ENCODE measurements around the gene ARFGAP1.
"Not testable (repeated sequence)": the region's sequence is repeated elsewhere in the genome, so short reads cannot be mapped to it uniquely, and the experiment has no call there.

The ARFGAP1 gene

GRCh38 chr20:63330940-63331339 lies 58.3 kb downstream of the ARFGAP1 start:
- DNase-seq (ENCODE audit: low read depth in 4 of 4, low spot score in 1 of 4): no peak

- DNase-seq (ENCODE audit: low read depth in 4 of 4, low spot score in 1 of 4): no peak
Observed at GRCh38 chr20:63331741-63332400, 59.3 kb downstream of the ARFGAP1 start.

- DNase-seq (ENCODE audit: low read depth in 4 of 4, low spot score in 1 of 4): no peak
Observed at GRCh38 chr20:63332488-63333240, 60.1 kb downstream of the ARFGAP1 start.

- DNase-seq (ENCODE audit: low read depth in 4 of 4, low spot score in 1 of 4): no peak
Observed at GRCh38 chr20:63333241-63333836, 60.7 kb downstream of the ARFGAP1 start.

- DNase-seq (ENCODE audit: low read depth in 4 of 4, low spot score in 1 of 4): no peak
Observed at GRCh38 chr20:63334356-63334755, 61.7 kb downstream of the ARFGAP1 start.

- not testable (repeated sequence) for DNase-seq (ENCODE audit: low read depth in 4 of 4, low spot score in 1 of 4)
Observed at GRCh38 chr20:63335060-63335459, 62.4 kb downstream of the ARFGAP1 start.

GRCh38 chr20:63335711-63336110 lies 63.1 kb downstream of the ARFGAP1 start:
- no peak for DNase-seq (ENCODE audit: low read depth in 4 of 4, low spot score in 1 of 4)

- DNase-seq (ENCODE audit: low read depth in 4 of 4, low spot score in 1 of 4): no peak
Observed at GRCh38 chr20:63336232-63336752, 63.7 kb downstream of the ARFGAP1 start.

- no peak for DNase-seq (ENCODE audit: low read depth in 4 of 4, low spot score in 1 of 4)
Observed at GRCh38 chr20:63337786-63338420, 65.3 kb downstream of the ARFGAP1 start.

Measured in stimulated activated CD4-positive, alpha-beta T cell treated with anti-CD3 and anti-CD28 coated beads, Interleukin-1b, Interleukin-23, amount 100 ng/mL, for 24 hours (primary cell).